GM10266 (cell line): ENCODE measurements around the gene MAPT.

Source experiments
- DNase-seq: peaks from one replicate; pipeline ENCODE4 v3.0.0; 2012; ENCODE audit errors: extremely low spot score
- CTCF ChIP-seq: IDR thresholded peaks from 2 replicates; pipeline ENCODE4 v1.5.1; 2012; ENCODE audit warnings: mild to moderate bottlenecking, low read depth; ENCODE audit not compliant: control insufficient read depth, insufficient read depth; ENCODE audit errors: missing control alignments

MAPT gene

GRCh38 chr17:45939395-45939794 is 45.0 kb downstream of the MAPT start:
- DNase-seq = no peak
- no peak for TF ChIP-seq CTCF

GRCh38 chr17:45940293-45940692 is 45.9 kb downstream of the MAPT start:
- DNase-seq = no peak

GRCh38 chr17:45940826-45941225 is 46.5 kb downstream of the MAPT start:
- DNase-seq = no peak
- TF ChIP-seq CTCF = no peak

More at GRCh38 chr17:45940293-45940692, 45.9 kb downstream of the MAPT start:
- TF ChIP-seq CTCF = no peak

GRCh38 chr17:45941395-45941794 is 47.0 kb downstream of the MAPT start:
- no peak for TF ChIP-seq CTCF
- no peak for DNase-seq

GRCh38 chr17:45942284-45942683 is 47.9 kb downstream of the MAPT start:
- DNase-seq = no peak
- no peak for TF ChIP-seq CTCF

GRCh38 chr17:45946841-45947256 is 52.5 kb downstream of the MAPT start:
- TF ChIP-seq CTCF = no peak
- DNase-seq = no peak

- TF ChIP-seq CTCF = no peak
These were observed 54.1 kb downstream of the MAPT start for GRCh38 chr17:45948498-45948880.

More at GRCh38 chr17:45948498-45948880, 54.1 kb downstream of the MAPT start:
- no peak for DNase-seq
